PC-3 (cell line): ENCODE measurements around the gene CNGA2.

Experiments used
- CTCF ChIP-seq: fragments of 300-600 bp; sonication (generic); conservative IDR thresholded peaks from 2 replicates; pipeline ENCODE4 v1.5.1; 2017; ENCODE audit warnings: antibody characterized with exemption, low read depth, mild to moderate bottlenecking, low read length
- EZH2 ChIP-seq: fragments of 300-600 bp; sonication (generic); IDR thresholded peaks from one replicate; pipeline ENCODE4 v1.6.1; 2017; ENCODE audit warnings: antibody characterized with exemption, mild to moderate bottlenecking, low read length; ENCODE audit not compliant: unreplicated experiment
- EZH2phosphoT487 ChIP-seq: fragments of 300-600 bp; sonication (generic); IDR thresholded peaks from 2 replicates; pipeline ENCODE4 v1.6.1; 2018; ENCODE audit warnings: mild to moderate bottlenecking, antibody characterized with exemption, low read length, borderline replicate concordance

DNA sequence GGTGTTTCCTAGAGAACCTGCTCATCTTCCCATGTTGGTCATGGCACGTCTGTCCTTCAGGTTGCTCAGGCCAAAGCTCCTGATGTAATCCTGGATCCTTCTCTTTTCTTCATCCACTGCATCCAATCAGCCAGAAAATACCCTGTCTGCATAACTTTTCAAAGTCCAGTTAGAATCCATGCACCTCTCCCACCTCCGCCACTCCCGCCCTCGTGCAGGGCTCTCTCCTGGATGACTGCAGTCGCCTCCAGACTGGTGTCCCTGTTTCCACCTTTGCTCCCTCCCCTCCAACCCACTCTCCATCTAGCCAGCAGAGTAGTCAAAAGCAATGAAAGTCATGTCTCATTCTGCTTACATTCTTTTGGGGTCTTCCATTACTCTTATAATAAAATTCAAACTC, 16.0 kb downstream of the CNGA2 start:
- no peak for TF ChIP-seq CTCF
- TF ChIP-seq EZH2, result no peak
- no peak for TF ChIP-seq EZH2phosphoT487
